Mucosa of rectum (tissue), 2 donors: ENCODE results near the gene ADAM30.

Source experiments
- H3K27ac ChIP-seq, 2 donors: one replicate each; pipeline ENCODE4 v1.7.0; 2013; ENCODE audit warnings: inconsistent platforms in 2 of 2, low read depth in 2 of 2, low read length in 2 of 2
- H3K27me3 ChIP-seq, 2 donors: one replicate each; pipeline ENCODE4 v1.7.0; 2013; ENCODE audit warnings: low read length in 2 of 2; ENCODE audit not compliant: control insufficient read depth in 2 of 2, insufficient read depth in 2 of 2
- H3K36me3 ChIP-seq, 2 donors: one replicate each; pipeline ENCODE4 v1.7.0; 2013; ENCODE audit warnings: low read length in 2 of 2; ENCODE audit not compliant: control insufficient read depth in 2 of 2, insufficient read depth in 2 of 2
- H3K4me1 ChIP-seq, 2 donors: one replicate each; pipeline ENCODE4 v1.7.0; 2013; ENCODE audit warnings: low read length in 2 of 2, mild to moderate bottlenecking in 1 of 2; ENCODE audit not compliant: control insufficient read depth in 2 of 2, insufficient read depth in 2 of 2
- H3K4me3 ChIP-seq, 2 donors: one replicate each; pipeline ENCODE4 v1.7.0; 2013; ENCODE audit warnings: low read length in 2 of 2
- H3K9ac ChIP-seq, 2 donors: one replicate each; pipeline ENCODE4 v1.7.0; 2013; ENCODE audit warnings: low read length in 2 of 2, low read depth in 1 of 2, mild to moderate bottlenecking in 1 of 2
- H3K9me3 ChIP-seq, 2 donors: one replicate each; pipeline ENCODE4 v1.7.0; 2013; ENCODE audit warnings: low read length in 2 of 2; ENCODE audit not compliant: control insufficient read depth in 2 of 2
- donor health status: healthy.
- donor health status: Normal muscosa, but diverticular disease.

The ADAM30 gene

GRCh38 chr1:119879510-119880434 lies 16.5 kb downstream of the ADAM30 start:
- no peaks in the 10 kb centered on the region for H3K36me3 ChIP-seq
- no peaks in the 10 kb centered on the region for H3K9me3 ChIP-seq
- H3K4me3 ChIP-seq = no peak overlapping the region
- peaks cover 0 to 2% of the 10 kb centered on the region in 2 donors for H3K4me1 ChIP-seq
- H3K9ac ChIP-seq = no peak overlapping the region
- H3K27ac ChIP-seq = no peak overlapping the region
- no peaks in the 10 kb centered on the region for H3K27me3 ChIP-seq

- Histone ChIP-seq H3K4me1 (peaks cover 0 to 2% of the 10 kb centered on the region in 2 donors), H3K36me3 (no peaks in the 10 kb centered on the region), H3K27me3 (no peaks in the 10 kb centered on the region), H3K27ac (no peak overlapping the region), H3K4me3 (no peak overlapping the region), H3K9ac (no peak overlapping the region), H3K9me3 (no peaks in the 10 kb centered on the region)
These were observed 18.1 kb downstream of the ADAM30 start for GRCh38 chr1:119878171-119878570.

- H3K36me3 ChIP-seq = no peaks in the 10 kb centered on the region
- H3K4me3 ChIP-seq = no peak overlapping the region
- no peaks in the 10 kb centered on the region for H3K27me3 ChIP-seq
- no peaks in the 10 kb centered on the region for H3K9me3 ChIP-seq
- H3K9ac ChIP-seq = no peak overlapping the region
- peaks cover 2 to 3% of the 10 kb centered on the region in 2 donors for H3K4me1 ChIP-seq
- no peak overlapping the region for H3K27ac ChIP-seq
These were observed 22.1 kb downstream of the ADAM30 start for GRCh38 chr1:119874186-119874585.

GRCh38 chr1:119873135-119874015 lies 22.9 kb downstream of the ADAM30 start:
- H3K9me3 ChIP-seq = no peaks in the 10 kb centered on the region
- no peak overlapping the region for H3K9ac ChIP-seq
- H3K27me3 ChIP-seq = no peaks in the 10 kb centered on the region
- peaks cover 2 to 3% of the 10 kb centered on the region in 2 donors for H3K4me1 ChIP-seq
- H3K36me3 ChIP-seq = no peaks in the 10 kb centered on the region
- H3K27ac ChIP-seq = no peak overlapping the region
- no peak overlapping the region for H3K4me3 ChIP-seq

- H3K9me3 ChIP-seq = no peaks in the 10 kb centered on the region
- no peaks in the 10 kb centered on the region for H3K36me3 ChIP-seq
- no peak overlapping the region for H3K27ac ChIP-seq
- peaks cover 2 to 3% of the 10 kb centered on the region in 2 donors for H3K4me1 ChIP-seq
- no peak overlapping the region for H3K4me3 ChIP-seq
- no peak overlapping the region for H3K9ac ChIP-seq
- H3K27me3 ChIP-seq = no peaks in the 10 kb centered on the region
These were observed 24.4 kb downstream of the ADAM30 start for GRCh38 chr1:119871881-119872280.

- Histone ChIP-seq H3K9ac (no peak overlapping the region), H3K4me3 (no peak overlapping the region)
These were observed 25.3 kb downstream of the ADAM30 start for GRCh38 chr1:119870917-119871596.

GRCh38 chr1:119869995-119870394 lies 26.3 kb downstream of the ADAM30 start:
- Histone ChIP-seq H3K36me3 (no peaks in the 10 kb centered on the region), H3K4me3 (no peak overlapping the region), H3K9ac (no peak overlapping the region), H3K27me3 (no peaks in the 10 kb centered on the region), H3K9me3 (no peaks in the 10 kb centered on the region), H3K4me1 (peaks cover 2 to 3% of the 10 kb centered on the region in 2 donors), H3K27ac (no peak overlapping the region)

More at GRCh38 chr1:119870917-119871596, 25.3 kb downstream of the ADAM30 start:
- H3K36me3 ChIP-seq = no peaks in the 10 kb centered on the region
- H3K4me1 ChIP-seq = peaks cover 2 to 3% of the 10 kb centered on the region in 2 donors
- no peaks in the 10 kb centered on the region for H3K9me3 ChIP-seq
- no peak overlapping the region for H3K27ac ChIP-seq
- no peaks in the 10 kb centered on the region for H3K27me3 ChIP-seq

- H3K4me1 ChIP-seq = peaks cover 2 to 3% of the 10 kb centered on the region in 2 donors
- H3K27me3 ChIP-seq = no peaks in the 10 kb centered on the region
- H3K4me3 ChIP-seq = no peak overlapping the region
- no peaks in the 10 kb centered on the region for H3K36me3 ChIP-seq
- H3K27ac ChIP-seq = no peak overlapping the region
- H3K9me3 ChIP-seq = no peaks in the 10 kb centered on the region
- no peak overlapping the region for H3K9ac ChIP-seq
These were observed 28.1 kb downstream of the ADAM30 start for GRCh38 chr1:119868176-119868575.

- H3K4me3 ChIP-seq = no peak overlapping the region
- no peak overlapping the region for H3K27ac ChIP-seq
- peaks cover 2 to 3% of the 10 kb centered on the region in 2 donors for H3K4me1 ChIP-seq
- H3K9ac ChIP-seq = no peak overlapping the region
- H3K9me3 ChIP-seq = no peaks in the 10 kb centered on the region
- H3K36me3 ChIP-seq = no peaks in the 10 kb centered on the region
- H3K27me3 ChIP-seq = no peaks in the 10 kb centered on the region
These were observed 29.9 kb downstream of the ADAM30 start for GRCh38 chr1:119866451-119866850.
